ENCODE data around the gene FAM110D. TPM values are rescaled to one million over a fixed set of nuclear protein-coding genes. Genes with fewer than 3 reads are reported as not detected.

The FAM110D gene
- total and polyA plus RNA-seq, 10 of the 15 experiments (the other 5 are each of a cell fraction or from before 2014, with no cell fraction given), result 0.06 TPM; not detected in 9

DNA sequence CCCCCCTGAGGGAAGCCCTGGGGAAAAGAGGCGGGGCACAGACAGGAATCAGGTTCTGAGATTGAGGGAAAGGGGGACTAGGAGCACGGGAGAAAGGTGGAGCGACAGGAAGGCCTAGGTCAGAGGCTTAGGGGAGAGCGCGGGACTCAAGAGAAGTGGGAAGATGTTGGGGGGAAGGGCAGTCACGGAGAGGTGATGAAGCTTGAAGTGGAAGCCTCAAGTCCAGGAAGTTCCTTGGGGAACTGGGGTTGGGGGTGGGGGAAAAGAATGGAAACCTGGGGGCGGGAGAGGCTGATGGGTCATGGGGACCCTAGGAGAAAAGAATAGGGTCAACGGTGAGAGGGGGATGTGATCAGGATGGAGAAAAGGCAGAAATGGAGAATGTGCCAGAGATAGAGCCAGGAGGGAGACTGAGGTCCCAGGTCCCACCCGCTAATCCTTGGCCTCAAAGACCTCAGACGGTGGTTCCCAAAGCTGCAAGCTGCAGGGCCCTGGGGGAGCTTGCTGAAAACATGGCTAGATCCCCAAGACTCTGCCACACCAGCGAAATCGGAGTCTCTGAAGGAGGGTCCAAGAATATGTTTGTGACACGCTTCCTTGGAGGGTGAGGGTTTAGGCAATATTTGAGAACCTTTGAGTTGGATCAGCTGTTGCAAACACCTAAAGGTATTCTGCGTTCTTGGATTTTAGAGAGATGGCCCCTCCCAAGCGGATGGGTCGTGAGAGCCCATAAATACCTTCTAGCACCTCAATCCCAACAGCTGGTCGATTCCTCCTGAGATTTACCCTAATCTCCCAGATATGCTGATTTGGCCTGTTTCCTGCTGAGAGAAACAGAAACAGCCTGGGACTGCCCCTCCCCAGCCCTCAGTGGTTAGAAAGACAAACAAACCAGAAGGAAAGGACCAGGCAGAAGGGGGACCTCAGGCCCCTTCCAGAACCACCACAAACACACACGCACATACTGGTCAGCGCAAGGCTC lies 6.3 kb downstream of the FAM110D start:
- H3K27ac ChIP-seq (ENCODE audit: control insufficient read depth, insufficient read depth), result no peak overlapping the region
- H3K27me3 ChIP-seq (replicated peaks in 1 of 2; ENCODE audit: control insufficient read depth in 2 of 2, insufficient read depth in 2 of 2, low read length in 1 of 2), result peaks cover 3 to 13% of the 10 kb centered on the region in 2 experiments
- H3K9ac ChIP-seq (ENCODE audit: control insufficient read depth, insufficient read depth, low read length), result no peak overlapping the region
- DNase-seq (ENCODE audit: low read depth, low spot score) (no peak), ATAC-seq (no peak), FAIRE-seq (no peak)
- intact Hi-C loops (cut with micrococcal nuclease; ENCODE audit: unreplicated experiment) (loop anchor here (5.0 to 10.0 kb wide), 3 partner anchors 58 to 230 kb away; no protein-coding TSS in a partner anchor), in situ Hi-C loops (cut with MboI) (no loop called here)
- H3K36me3 ChIP-seq (ENCODE audit: control insufficient read depth in 2 of 2, insufficient read depth in 2 of 2, low read length in 1 of 2), result no peaks in the 10 kb centered on the region
- H3K4me3 ChIP-seq, result no peak overlapping the region
- ChIA-PET CTCF (interaction anchor here (0.6 to 1.8 kb wide), 2 partner anchors 24 to 69 kb away, joined by 3 to 8 read pairs; partner anchors contain the start of gene CEP85), RAD21 (ENCODE audit: unreplicated experiment) (interaction anchor here (0.6 to 0.7 kb wide), 2 partner anchors 129 to 329 kb away, joined by 3 read pairs; no protein-coding TSS in a partner anchor), SMC1A (ENCODE audit: uncharacterized antibody, unreplicated experiment) (no interaction called here), POLR2A (interaction anchor here (1.1 kb wide), 1 partner anchor 53 kb away, joined by 3 read pairs; the partner anchor contains the start of gene PDIK1L)
- no peaks in the 10 kb centered on the region; the same call in 2 of the 3 replicates for H3K9me3 ChIP-seq (replicated peaks; ENCODE audit: control insufficient read depth, insufficient read depth, low read length)
- no peak overlapping the region for H2AFZ ChIP-seq (ENCODE audit: control insufficient read depth, low read depth, low read length)
- no peaks in the 10 kb centered on the region for H4K20me1 ChIP-seq (ENCODE audit: control insufficient read depth, insufficient read depth)
- TF ChIP-seq ZNF217 (IDR thresholded peaks at IDR 0.05), result no peak
- no peak for TF ChIP-seq EZH2 (IDR thresholded peaks at IDR 0.05; ENCODE audit: borderline replicate concordance, control insufficient read depth, low read depth, low read length)
- peak; percentile 11; the same call in 1 of the 2 replicates for TF ChIP-seq RUNX3 (IDR thresholded peaks at IDR 0.05; ENCODE audit: low read length)
- no peak for TF ChIP-seq SREBF1 (IDR thresholded peaks at IDR 0.05; ENCODE audit: low read length)
- TF ChIP-seq, protein P1, sequence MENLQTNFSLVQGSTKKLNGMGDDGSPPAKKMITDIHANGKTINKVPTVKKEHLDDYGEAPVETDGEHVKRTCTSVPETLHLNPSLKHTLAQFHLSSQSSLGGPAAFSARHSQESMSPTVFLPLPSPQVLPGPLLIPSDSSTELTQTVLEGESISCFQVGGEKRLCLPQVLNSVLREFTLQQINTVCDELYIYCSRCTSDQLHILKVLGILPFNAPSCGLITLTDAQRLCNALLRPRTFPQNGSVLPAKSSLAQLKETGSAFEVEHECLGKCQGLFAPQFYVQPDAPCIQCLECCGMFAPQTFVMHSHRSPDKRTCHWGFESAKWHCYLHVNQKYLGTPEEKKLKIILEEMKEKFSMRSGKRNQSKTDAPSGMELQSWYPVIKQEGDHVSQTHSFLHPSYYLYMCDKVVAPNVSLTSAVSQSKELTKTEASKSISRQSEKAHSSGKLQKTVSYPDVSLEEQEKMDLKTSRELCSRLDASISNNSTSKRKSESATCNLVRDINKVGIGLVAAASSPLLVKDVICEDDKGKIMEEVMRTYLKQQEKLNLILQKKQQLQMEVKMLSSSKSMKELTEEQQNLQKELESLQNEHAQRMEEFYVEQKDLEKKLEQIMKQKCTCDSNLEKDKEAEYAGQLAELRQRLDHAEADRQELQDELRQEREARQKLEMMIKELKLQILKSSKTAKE (IDR thresholded peaks at IDR 0.05; ENCODE audit: low read depth, poor library complexity, severe bottlenecking), result no peak
- H3K79me2 ChIP-seq (ENCODE audit: control insufficient read depth, insufficient read depth, low read length), result peaks cover 5% of the 10 kb centered on the region
- H3K4me1 ChIP-seq (ENCODE audit: control insufficient read depth, insufficient read depth, low read length), result peaks cover 4% of the 10 kb centered on the region
- BruUV-seq (replicated peaks), result no TSS peak
- H3K4me2 ChIP-seq (ENCODE audit: control insufficient read depth, insufficient read depth), result no peak overlapping the region
- 52% methylated on average over 17 of the region's 19 CpGs for WGBS (ENCODE audit: insufficient coverage, insufficient replicate concordance, low lambda C conversion rate, missing lambda C conversion rate)
